Uterine smooth muscle cell (primary cell): ENCODE measurements around the gene GALNT16. TPM values are rescaled to one million over a fixed set of nuclear protein-coding genes. Genes with fewer than 3 reads are reported as not detected.

Source experiments
- total RNA-seq: library from RNA; depleted of rRNA; stranded (reverse); fragments of >200 nt; gene quantifications from 2 replicates; pipeline ENCODE4 v1.2.3, GENCODE V29; 2014

Gene GALNT16
- 0.22 and 1.1 TPM in 2 replicates for total RNA-seq

GRCh38 chr14:69259527-69260189 is at the start of gene GALNT16:
GALNT16 (plus strand) TSS chr14:69260158; CDS start chr14:69260291, 133 bp downstream.

GRCh38 chr14:69398053-69398817 is 138.3 kb downstream of the GALNT16 start, which contains the start of the genes ERH and SLC39A9:
ERH (minus strand) TSS chr14:69398299; CDS start chr14:69398233, 66 bp downstream.
SLC39A9 (plus strand) TSS chr14:69398692; CDS start chr14:69399370, 678 bp downstream.

Other genes with a start within 250 kb of the GALNT16 start
- 14.6 and 17.4 TPM in 2 replicates for gene DCAF5, start 107.0 kb upstream of the GALNT16 start, total RNA-seq
- gene EXD2, start 68.7 kb upstream of the GALNT16 start, total RNA-seq: 22.7 and 23.1 TPM in 2 replicates
- gene ERH, start 138.1 kb downstream of the GALNT16 start, total RNA-seq: 150 and 180 TPM in 2 replicates
- 109 and 117 TPM in 2 replicates for gene SLC39A9, start 138.5 kb downstream of the GALNT16 start, total RNA-seq
- under 0.01 TPM in 2 replicates for gene PLEKHD1, start 224.6 kb downstream of the GALNT16 start, total RNA-seq